H1 (cell line): ENCODE results near the gene CFAP161. TPM values are rescaled to one million over a fixed set of nuclear protein-coding genes. Genes with fewer than 3 reads are reported as not detected.

Experiments
- CTCF ChIA-PET: fragments of 300-600 bp; sonication (Branson Sonifier 250); formaldehyde crosslinking; loops from one replicate; lab custom pipeline; 2021; ENCODE audit not compliant: partially characterized antibody; lab: Charles Lee
- POLR2A ChIA-PET: fragments of 300-600 bp; sonication (Branson Sonifier 250); formaldehyde crosslinking; loops from one replicate; lab custom pipeline; 2021; ENCODE audit warnings: inconsistent platforms; ENCODE audit not compliant: partially characterized antibody; lab: Charles Lee
- DNase-seq, 2 experiments: peaks; one replicate each; pipeline versions ENCODE4 v3.0.0 to v3.0.0-alpha.2; 2010 to 2022; ENCODE audit warnings: low spot score in 2 of 2, low read depth in 1 of 2, mixed read lengths in 1 of 2
- FAIRE-seq: peaks from 2 replicates; lab custom pipeline; 2011; peaks lifted over from hg19 to GRCh38; lab: Jason Lieb, UNC
- H2AFZ ChIP-seq: 2 replicates; pipeline ENCODE4 v1.8.1; 2012; ENCODE audit warnings: low read length, inconsistent platforms
- H2AK5ac ChIP-seq: 2 replicates; pipeline ENCODE4 v1.6.1; 2013; ENCODE audit warnings: low read depth, low read length
- H2BK120ac ChIP-seq: replicated peaks from 2 replicates; pipeline ENCODE3; 2013; ENCODE audit warnings: low read depth, low read length, inconsistent platforms
- H2BK12ac ChIP-seq: 2 replicates; pipeline ENCODE4 v1.6.1; 2013; ENCODE audit warnings: low read depth, low read length
- H2BK15ac ChIP-seq: 2 replicates; pipeline ENCODE4 v1.6.1; 2013; ENCODE audit warnings: low read length
- H2BK20ac ChIP-seq: 2 replicates; pipeline ENCODE4 v1.6.1; 2013; ENCODE audit warnings: low read length
- H2BK5ac ChIP-seq: 2 replicates; pipeline ENCODE4 v1.6.1; 2013; ENCODE audit warnings: low read depth, low read length
- H3K14ac ChIP-seq: 2 replicates; pipeline ENCODE4 v1.6.1; 2013; ENCODE audit warnings: inconsistent platforms; ENCODE audit not compliant: insufficient read length
- H3K18ac ChIP-seq: 2 replicates; pipeline ENCODE4 v1.6.1; 2013; ENCODE audit warnings: low read length; ENCODE audit errors: extremely low read depth
- H3K23ac ChIP-seq: 2 replicates; pipeline ENCODE4 v1.6.1; 2013; ENCODE audit warnings: inconsistent platforms; ENCODE audit not compliant: insufficient read length
- H3K23me2 ChIP-seq: 2 replicates; pipeline ENCODE4 v1.6.1; 2013; ENCODE audit warnings: low read depth, low read length
- H3K27ac ChIP-seq: 2 replicates; pipeline ENCODE4 v1.6.1; 2011; ENCODE audit warnings: low read depth, low read length, inconsistent platforms
- H3K27me3 ChIP-seq, 4 experiments: replicated peaks in 1 of 4; 1 replicate in 1 of 4; 2 replicates in 3 of 4; pipeline versions ENCODE4 v1.6.1 to v1.8.1; 2011 to 2013; ENCODE audit warnings: low read length in 3 of 4, mild to moderate bottlenecking in 3 of 4, inconsistent platforms in 2 of 4, mixed read lengths in 2 of 4, moderate library complexity in 1 of 4; ENCODE audit not compliant: control insufficient read depth in 3 of 4, insufficient read depth in 3 of 4; ENCODE audit errors: extremely low read depth in 1 of 4
- H3K36me3 ChIP-seq, 4 experiments: 2 replicates each; pipeline versions ENCODE4 v1.6.1 to v1.8.1; 2011 to 2013; ENCODE audit warnings: mild to moderate bottlenecking in 4 of 4, low read length in 3 of 4, moderate library complexity in 2 of 4, control low read depth in 1 of 4, inconsistent platforms in 1 of 4; ENCODE audit not compliant: insufficient read depth in 4 of 4, control insufficient read depth in 2 of 4
- H3K4ac ChIP-seq: replicated peaks from 2 replicates; pipeline ENCODE3; 2013; ENCODE audit warnings: low read length, low read depth, mixed read lengths, inconsistent platforms; ENCODE audit not compliant: insufficient read length
- H3K4me1 ChIP-seq, 4 experiments: replicated peaks in 1 of 4; 1 replicate in 1 of 4; 2 replicates in 3 of 4; pipeline versions ENCODE4 v1.6.1 to v1.8.1; 2011 to 2013; ENCODE audit warnings: low read length in 3 of 4, inconsistent platforms in 2 of 4, mixed read lengths in 1 of 4; ENCODE audit not compliant: insufficient read depth in 4 of 4, control insufficient read depth in 3 of 4
- H3K4me2 ChIP-seq, 2 experiments: 2 replicates each; pipeline versions ENCODE4 v1.6.1 to v1.8.1; 2011 to 2013; ENCODE audit warnings: low read depth in 2 of 2, low read length in 2 of 2, control low read depth in 1 of 2, inconsistent platforms in 1 of 2, mild to moderate bottlenecking in 1 of 2; ENCODE audit not compliant: insufficient read depth in 1 of 2
- H3K4me3 ChIP-seq, 4 experiments: fragments of 200-600, 300-600 bp in 1 of 4; sonication (generic), shearing (Covaris generic), sonication (Bioruptor Twin) in 1 of 4; 2 replicates each; pipeline versions ENCODE4 v1.5.1 to v1.8.1; 2011 to 2016; ENCODE audit warnings: low read length in 4 of 4, low read depth in 3 of 4, control low read depth in 2 of 4, inconsistent platforms in 2 of 4, mild to moderate bottlenecking in 2 of 4, mixed read lengths in 1 of 4, moderate library complexity in 1 of 4; ENCODE audit not compliant: insufficient read depth in 2 of 4; ENCODE audit errors: extremely low read depth in 1 of 4
- H3K56ac ChIP-seq: replicated peaks from 2 replicates; pipeline ENCODE3; 2013; ENCODE audit warnings: low read depth, mild to moderate bottlenecking, mixed read lengths, low read length, inconsistent platforms; ENCODE audit not compliant: insufficient read length
- H3K79me1 ChIP-seq: 2 replicates; pipeline ENCODE4 v1.6.1; 2013; ENCODE audit warnings: low read depth, low read length, control low read depth
- H3K79me2 ChIP-seq, 2 experiments: 2 replicates each; pipeline versions ENCODE4 v1.6.1 to v1.8.1; 2012 to 2013; ENCODE audit warnings: low read length in 2 of 2, mild to moderate bottlenecking in 2 of 2, inconsistent platforms in 1 of 2; ENCODE audit not compliant: insufficient read depth in 2 of 2, control insufficient read depth in 1 of 2
- H3K9ac ChIP-seq, 4 experiments: replicated peaks in 1 of 4; 1 replicate in 1 of 4; 2 replicates in 3 of 4; pipeline versions ENCODE4 v1.6.1 to v1.8.1; 2011 to 2013; ENCODE audit warnings: low read depth in 3 of 4, low read length in 3 of 4, control low read depth in 2 of 4, mild to moderate bottlenecking in 2 of 4, moderate library complexity in 2 of 4, inconsistent platforms in 1 of 4; ENCODE audit errors: extremely low read depth in 1 of 4
- H3K9me3 ChIP-seq, 2 experiments: 2 replicates each; pipeline versions ENCODE4 v1.6.1 to v1.8.1; 2012 to 2013; ENCODE audit warnings: mild to moderate bottlenecking in 2 of 2, moderate library complexity in 2 of 2, control low read depth in 1 of 2, inconsistent platforms in 1 of 2, low read depth in 1 of 2, low read length in 1 of 2, mixed read lengths in 1 of 2; ENCODE audit not compliant: insufficient read depth in 2 of 2
- H4K20me1 ChIP-seq, 2 experiments: replicated peaks in 1 of 2; 2 replicates each; pipeline versions ENCODE3 to v1.8.1; 2011 to 2013; ENCODE audit warnings: inconsistent platforms in 2 of 2, low read length in 2 of 2, mild to moderate bottlenecking in 1 of 2; ENCODE audit not compliant: insufficient read depth in 2 of 2, control insufficient read depth in 1 of 2
- H4K5ac ChIP-seq: 2 replicates; pipeline ENCODE4 v1.6.1; 2013; ENCODE audit warnings: low read length, low read depth, mixed read lengths, inconsistent platforms; ENCODE audit not compliant: insufficient read length
- H4K8ac ChIP-seq: 2 replicates; pipeline ENCODE4 v1.8.0; 2013; ENCODE audit warnings: mild to moderate bottlenecking, moderate library complexity, low read length, inconsistent platforms; ENCODE audit not compliant: insufficient read depth; ENCODE audit errors: extremely low read depth
- H4K91ac ChIP-seq: replicated peaks from 2 replicates; pipeline ENCODE3; 2013; ENCODE audit warnings: low read length, mixed read lengths, inconsistent platforms; ENCODE audit not compliant: insufficient read length
- EP300 ChIP-seq, 2 experiments: IDR thresholded peaks; 1 replicate in 1 of 2; 2 replicates in 1 of 2; pipeline ENCODE4 v1.6.1; 2011 to 2012; ENCODE audit warnings: low read depth in 2 of 2, low read length in 2 of 2, mild to moderate bottlenecking in 2 of 2, borderline replicate concordance in 1 of 2, inconsistent platforms in 1 of 2, moderate library complexity in 1 of 2
- GTF2F1 ChIP-seq: IDR thresholded peaks from 2 replicates; pipeline ENCODE4 v1.6.1; 2012; ENCODE audit warnings: low read depth, low read length, improper control_type of control experiment, borderline replicate concordance
- HDAC2 ChIP-seq, 2 experiments: fragments of 300-600 bp in 1 of 2; sonication (generic) in 1 of 2; IDR thresholded peaks; 2 replicates each; pipeline ENCODE4 v1.6.1; 2011 to 2012; ENCODE audit warnings: low read depth in 2 of 2, low read length in 2 of 2, mild to moderate bottlenecking in 2 of 2, moderate library complexity in 2 of 2, borderline replicate concordance in 1 of 2, inconsistent platforms in 1 of 2
- HDAC6 ChIP-seq: IDR thresholded peaks from one replicate; pipeline ENCODE4 v1.7.1; 2012; ENCODE audit warnings: low read depth, mild to moderate bottlenecking, inconsistent platforms, low read length, moderate library complexity
- POLR2AphosphoS5 ChIP-seq: IDR thresholded peaks from 2 replicates; pipeline ENCODE4 v1.6.1; 2011; ENCODE audit warnings: low read depth, low read length
- POU5F1 ChIP-seq: IDR thresholded peaks from 2 replicates; pipeline ENCODE4 v1.6.1; 2011; ENCODE audit warnings: low read depth, mild to moderate bottlenecking, low read length, moderate library complexity
- RNF2 ChIP-seq: fragments of 200-900, 300-1000 bp; sonication (generic); IDR thresholded peaks from 2 replicates; pipeline ENCODE4 v1.7.1; 2016; ENCODE audit warnings: borderline replicate concordance, low read depth, mild to moderate bottlenecking, antibody characterized with exemption, low read length; ENCODE audit not compliant: poor library complexity, severe bottlenecking; ENCODE audit errors: missing control alignments
- RXRA ChIP-seq: IDR thresholded peaks from 2 replicates; pipeline ENCODE4 v1.6.1; 2011; ENCODE audit warnings: low read depth, mild to moderate bottlenecking, low read length, moderate library complexity; ENCODE audit not compliant: insufficient read depth
- SUZ12 ChIP-seq: fragments of 200-600 bp; sonication (generic); IDR thresholded peaks from 2 replicates; pipeline ENCODE4 v1.6.1; 2012; ENCODE audit warnings: mild to moderate bottlenecking, inconsistent platforms, low read length, moderate library complexity, mixed read lengths
- TAF1 ChIP-seq: IDR thresholded peaks from 2 replicates; pipeline ENCODE4 v1.6.1; 2011; ENCODE audit warnings: mild to moderate bottlenecking, low read depth, low read length
- TAF7 ChIP-seq: optimal IDR thresholded peaks from 2 replicates; pipeline ENCODE3; 2011; ENCODE audit warnings: low read depth, mild to moderate bottlenecking, inconsistent platforms, low read length, moderate library complexity, borderline replicate concordance
- TBP ChIP-seq: IDR thresholded peaks from 2 replicates; pipeline ENCODE4 v1.6.1; 2011; ENCODE audit warnings: low read depth, low read length, improper control_type of control experiment
- TEAD4 ChIP-seq: IDR thresholded peaks from 2 replicates; pipeline ENCODE4 v1.6.1; 2012; ENCODE audit warnings: low read depth, low read length, inconsistent platforms, mixed read lengths
- ZNF274 ChIP-seq: IDR thresholded peaks from 2 replicates; pipeline ENCODE4 v1.7.0; 2012; ENCODE audit warnings: low read length, borderline replicate concordance; ENCODE audit errors: extremely low read depth
- WGBS, 2 experiments: shearing (Covaris generic) in 1 of 2; methylation state at CpG; one replicate each; pipeline versions ENCODE4 v1.1.6 to v1.1.7; 2013 to 2015; ENCODE audit warnings: low lambda C conversion rate in 2 of 2, mixed read lengths in 2 of 2, inconsistent platforms in 1 of 2, low coverage in 1 of 2, missing lambda C conversion rate in 1 of 2; ENCODE audit not compliant: insufficient replicate concordance in 2 of 2, insufficient coverage in 1 of 2, insufficient read length in 1 of 2; ENCODE audit errors: extremely low coverage in 1 of 2, missing lambda C conversion rate in 1 of 2; 5-methylcytosine and 5-hydroxymethylcytosine counted together
- polyA plus RNA-seq, 7 experiments: library from polyadenylated mRNA; depleted of rRNA in 3 of 7; stranded (reverse) in 5 of 7; unstranded in 2 of 7; fragments of >200 nt in 5 of 7; fragments of 200-250 nt in 2 of 7; gene quantifications; 1 replicate in 5 of 7; 2 replicates in 1 of 7; 4 replicates in 1 of 7; pipeline versions ENCODE4 v1.2.1 to v1.2.3, GENCODE V29; 2011 to 2013; ENCODE audit warnings: missing spikeins in 2 of 7, mixed read lengths in 2 of 7
- total RNA-seq: library from RNA; stranded (reverse); fragmentation: NEBNext Ultra II Directional; extraction: Animal tissue kit (Norgen Biotek cat#: 25700); gene quantifications from 2 replicates; pipeline ENCODE4 v1.2.1, GENCODE V29; 2021

Gene CFAP161
- total and polyA plus RNA-seq, 2 of the 8 experiments (the other 6 are each of a cell fraction or from before 2014, with no cell fraction given), result 0.05 TPM; not detected in 1

DNA sequence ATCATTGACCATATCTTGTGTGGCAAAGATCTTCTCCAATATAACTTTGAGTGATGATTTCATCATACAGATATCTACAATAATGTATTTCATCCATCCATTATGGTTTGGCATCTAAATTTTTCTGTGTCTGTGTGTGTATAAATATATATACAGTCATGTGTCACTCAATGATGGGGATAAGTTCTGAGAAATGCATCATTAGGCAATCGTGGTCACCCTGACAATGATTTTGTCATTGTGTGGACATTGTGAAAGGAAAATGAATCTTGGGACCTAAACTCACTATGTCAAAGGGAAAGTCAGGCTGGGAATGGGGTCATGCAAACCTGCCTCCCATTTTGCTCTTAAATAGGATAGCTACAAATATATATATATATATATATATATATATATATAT lies 12.4 kb downstream of the CFAP161 start:
- FAIRE-seq (no peak), DNase-seq (no peak)
- Histone ChIP-seq H3K27ac (no peak overlapping the region), H3K79me2 (no peaks in the 10 kb centered on the region), H2BK15ac (no peak overlapping the region), H4K20me1 (no peaks in the 10 kb centered on the region), H3K4me1 (no peaks in the 10 kb centered on the region), H3K23me2 (no peaks in the 10 kb centered on the region; the same call in 1 of the 2 replicates), H4K5ac (no peak overlapping the region), H2BK5ac (no peak overlapping the region), H3K4me3 (no peak overlapping the region), H4K8ac (no peak overlapping the region), H2BK120ac (no peak overlapping the region), H3K36me3 (no peaks in the 10 kb centered on the region), H2AFZ (no peak overlapping the region), H3K79me1 (no peaks in the 10 kb centered on the region), H3K23ac (no peak overlapping the region), H2BK20ac (no peak overlapping the region), H3K4me2 (no peak overlapping the region), H3K27me3 (no peaks in the 10 kb centered on the region), H2BK12ac (no peak overlapping the region), H3K18ac (no peak overlapping the region), H2AK5ac (no peak overlapping the region), H3K56ac (no peak overlapping the region), H3K14ac (no peak overlapping the region), H3K9ac (no peak overlapping the region), H3K4ac (no peak overlapping the region), H4K91ac (no peak overlapping the region), H3K9me3 (no peaks in the 10 kb centered on the region)
- ChIA-PET POLR2A (no interaction called here), CTCF (interaction anchor here (1.0 to 1.5 kb wide), 2 partner anchors 29 to 120 kb away, joined by 3 to 4 read pairs; no protein-coding TSS in a partner anchor)
- 72% methylated on average over 1 of the region's 1 CpG; no CpG with 5 or more reads in 1 of the 2 experiments for WGBS, 2 experiments
- TF ChIP-seq HDAC2 (IDR thresholded peaks at IDR 0.05; ENCODE audit: borderline replicate concordance in 1 of 2, low read depth in 2 of 2, low read length in 2 of 2), result no peak
- TF ChIP-seq HDAC6, result no peak
- no peak for TF ChIP-seq EP300 (IDR thresholded peaks at IDR 0.05; ENCODE audit: borderline replicate concordance in 1 of 2, low read depth in 2 of 2, low read length in 2 of 2)
- no peak for TF ChIP-seq POLR2AphosphoS5
- TF ChIP-seq POU5F1, result no peak
- no peak for TF ChIP-seq ZNF274
- no peak for TF ChIP-seq SUZ12
- TF ChIP-seq TBP, result no peak
- TF ChIP-seq GTF2F1, result no peak
- TF ChIP-seq TAF7, result no peak
- TF ChIP-seq TEAD4, result no peak
- no peak for TF ChIP-seq RXRA
- TF ChIP-seq RNF2, result no peak
- no peak for TF ChIP-seq TAF1
